GM12865 (cell line): ENCODE data around the gene CD200R1L.

Experiments
- DNase-seq: peaks from one replicate; pipeline ENCODE4 v3.0.0; 2010; ENCODE audit warnings: low read depth
- H3K4me3 ChIP-seq: 2 replicates; pipeline ENCODE4 v1.5.1; 2011; ENCODE audit warnings: mild to moderate bottlenecking, low read depth, low read length, control low read depth
- TF ChIP-seq, protein P1 (sequence below): IDR thresholded peaks from 2 replicates; pipeline ENCODE4 v1.5.1; 2011; ENCODE audit warnings: low read length, control low read depth, low read depth, inconsistent platforms; ENCODE audit not compliant: insufficient read depth; ENCODE audit errors: missing control alignments

The CD200R1L gene

DNA sequence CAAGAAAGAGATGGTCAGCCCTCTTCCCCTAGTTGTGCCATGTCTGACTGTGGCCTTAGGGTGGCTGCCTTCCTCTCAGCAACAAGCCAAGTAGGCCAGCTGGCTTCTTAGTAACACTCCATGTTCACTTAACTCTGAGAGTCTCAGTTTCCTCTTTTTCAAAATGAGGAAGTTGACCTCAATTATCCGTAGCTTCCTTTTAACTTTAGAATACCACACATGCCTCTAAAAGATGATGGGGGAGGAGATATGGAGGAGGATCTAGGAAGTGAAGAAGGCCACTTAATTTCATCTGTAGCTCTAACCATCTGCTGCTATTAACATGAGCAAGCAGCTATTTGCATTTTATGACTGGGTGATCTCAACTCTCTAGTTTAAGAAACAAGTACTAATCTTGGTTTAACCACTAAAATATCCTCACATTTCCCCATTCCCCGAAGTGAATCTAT, 32.9 kb downstream of the CD200R1L start:
- H3K4me3 ChIP-seq: no peak overlapping the region
- TF ChIP-seq, protein P1, sequence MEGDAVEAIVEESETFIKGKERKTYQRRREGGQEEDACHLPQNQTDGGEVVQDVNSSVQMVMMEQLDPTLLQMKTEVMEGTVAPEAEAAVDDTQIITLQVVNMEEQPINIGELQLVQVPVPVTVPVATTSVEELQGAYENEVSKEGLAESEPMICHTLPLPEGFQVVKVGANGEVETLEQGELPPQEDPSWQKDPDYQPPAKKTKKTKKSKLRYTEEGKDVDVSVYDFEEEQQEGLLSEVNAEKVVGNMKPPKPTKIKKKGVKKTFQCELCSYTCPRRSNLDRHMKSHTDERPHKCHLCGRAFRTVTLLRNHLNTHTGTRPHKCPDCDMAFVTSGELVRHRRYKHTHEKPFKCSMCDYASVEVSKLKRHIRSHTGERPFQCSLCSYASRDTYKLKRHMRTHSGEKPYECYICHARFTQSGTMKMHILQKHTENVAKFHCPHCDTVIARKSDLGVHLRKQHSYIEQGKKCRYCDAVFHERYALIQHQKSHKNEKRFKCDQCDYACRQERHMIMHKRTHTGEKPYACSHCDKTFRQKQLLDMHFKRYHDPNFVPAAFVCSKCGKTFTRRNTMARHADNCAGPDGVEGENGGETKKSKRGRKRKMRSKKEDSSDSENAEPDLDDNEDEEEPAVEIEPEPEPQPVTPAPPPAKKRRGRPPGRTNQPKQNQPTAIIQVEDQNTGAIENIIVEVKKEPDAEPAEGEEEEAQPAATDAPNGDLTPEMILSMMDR: no peak

DNA sequence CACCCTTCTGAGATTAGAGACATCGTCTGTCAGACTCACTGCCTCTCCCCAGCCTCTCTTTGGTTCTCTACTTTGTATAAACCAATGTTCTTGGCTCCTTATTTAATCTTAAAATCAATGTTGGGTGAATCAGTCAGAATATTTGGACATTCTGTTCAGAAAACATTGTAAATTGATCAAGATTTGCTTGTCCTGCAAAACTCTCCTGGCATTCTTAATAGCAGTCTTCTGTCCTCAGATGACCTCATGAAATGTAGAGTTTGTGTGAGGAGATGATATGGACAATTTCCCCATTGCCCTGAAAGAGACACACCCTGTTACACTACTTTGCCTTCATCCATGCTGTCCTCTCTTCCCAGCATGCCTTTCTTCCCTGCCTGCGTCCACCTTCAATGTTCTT, 33.6 kb downstream of the CD200R1L start:
- H3K4me3 ChIP-seq: no peak overlapping the region
- TF ChIP-seq, protein P1: no peak
- DNase-seq: no peak

More for the DNA sequence above, 32.9 kb downstream of the CD200R1L start:
- DNase-seq: peak; percentile 59

DNA sequence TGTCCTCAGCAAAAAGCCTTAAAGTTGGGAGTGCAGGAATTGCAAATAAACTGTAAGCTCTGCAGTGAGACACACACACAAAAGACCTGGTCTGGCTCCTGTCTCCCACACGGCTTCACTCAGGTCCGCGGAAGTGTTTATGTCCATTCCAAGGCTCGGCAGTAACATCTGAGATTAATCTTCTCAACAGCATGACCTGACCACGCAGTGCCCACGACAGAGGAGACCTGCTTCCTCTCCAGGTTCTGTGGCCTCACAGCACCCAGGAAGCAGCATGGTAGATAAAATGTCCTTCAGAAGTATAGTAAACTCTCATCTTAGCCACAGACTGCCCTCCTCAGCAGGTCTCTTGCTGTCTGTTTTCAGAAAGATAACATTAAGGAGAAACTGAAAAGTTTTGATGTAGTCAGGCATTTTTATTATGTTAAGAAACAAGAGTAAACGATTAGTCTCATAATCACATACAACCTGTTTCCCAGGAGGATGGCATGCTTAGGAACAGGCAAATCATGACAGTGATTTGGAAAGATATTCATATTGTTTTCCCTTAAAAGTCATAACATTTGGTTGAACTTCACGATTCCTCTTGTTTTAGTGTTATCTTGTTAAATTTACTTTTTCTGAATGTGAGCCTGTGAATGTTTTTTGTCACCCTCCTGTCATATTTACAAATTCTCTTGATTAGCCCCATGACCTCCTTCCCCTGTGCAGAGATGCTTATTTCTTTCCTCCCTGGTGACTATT, 34.6 kb downstream of the CD200R1L start:
- TF ChIP-seq, protein P1: no peak
- no peak for DNase-seq
- no peak overlapping the region for H3K4me3 ChIP-seq

DNA sequence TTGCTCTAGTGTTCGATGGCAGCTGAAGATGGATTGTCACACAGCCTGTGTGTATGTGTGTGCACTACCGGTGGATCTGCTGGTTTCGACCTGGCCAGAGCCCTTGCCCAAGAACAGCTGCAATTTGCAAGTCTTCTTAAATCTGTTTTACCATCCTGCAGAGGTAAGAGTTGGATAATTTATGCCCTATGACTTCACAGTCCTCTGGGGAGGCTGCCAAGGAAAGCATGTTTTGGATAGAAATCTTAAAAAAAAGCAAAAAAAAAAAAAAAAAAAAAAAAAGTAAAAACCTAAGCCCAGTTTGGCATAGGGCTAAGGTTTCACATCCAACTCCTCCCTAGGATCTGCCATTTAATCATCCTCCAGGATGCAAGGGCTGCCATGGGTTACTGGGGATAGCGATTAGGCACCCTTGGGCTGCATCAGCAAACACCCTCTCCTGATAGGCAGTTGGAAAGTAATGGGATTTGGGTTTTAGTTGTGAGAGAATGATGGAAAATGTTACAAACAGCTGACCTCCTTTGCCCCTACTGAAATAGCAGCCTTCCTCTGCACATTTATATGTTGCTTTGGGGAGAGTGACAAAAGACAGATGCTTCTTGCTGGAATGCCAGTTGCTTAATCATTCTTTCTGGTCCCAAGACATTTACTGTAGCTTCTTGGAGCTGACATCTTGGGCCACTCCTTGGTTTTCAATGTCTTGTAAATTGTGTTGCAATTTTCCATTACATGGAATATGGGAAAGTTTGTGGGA, 35.4 kb downstream of the CD200R1L start:
- H3K4me3 ChIP-seq: no peak overlapping the region
- DNase-seq: no peak
- TF ChIP-seq, protein P1: no peak

DNA sequence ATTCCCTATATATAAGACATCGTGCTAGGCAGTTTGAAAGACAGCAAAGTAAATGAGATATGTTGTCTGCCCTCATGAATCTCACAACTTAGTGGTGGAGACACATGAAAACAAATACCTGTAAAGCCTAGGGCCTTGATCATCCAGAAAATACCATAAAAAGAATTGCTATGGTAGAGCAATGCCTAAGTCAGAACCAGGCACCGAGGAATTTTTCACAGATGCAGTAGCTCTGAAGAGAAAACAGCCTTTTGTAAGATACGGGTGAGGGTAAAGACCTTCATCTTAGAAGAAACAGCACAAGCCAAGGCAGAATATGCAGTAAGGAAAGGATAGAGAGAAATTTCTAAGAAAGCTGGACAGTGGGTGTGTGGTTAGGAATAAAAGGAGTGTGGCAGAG, 36.1 kb downstream of the CD200R1L start:
- TF ChIP-seq, protein P1: no peak
- H3K4me3 ChIP-seq: no peak overlapping the region
- no peak for DNase-seq

DNA sequence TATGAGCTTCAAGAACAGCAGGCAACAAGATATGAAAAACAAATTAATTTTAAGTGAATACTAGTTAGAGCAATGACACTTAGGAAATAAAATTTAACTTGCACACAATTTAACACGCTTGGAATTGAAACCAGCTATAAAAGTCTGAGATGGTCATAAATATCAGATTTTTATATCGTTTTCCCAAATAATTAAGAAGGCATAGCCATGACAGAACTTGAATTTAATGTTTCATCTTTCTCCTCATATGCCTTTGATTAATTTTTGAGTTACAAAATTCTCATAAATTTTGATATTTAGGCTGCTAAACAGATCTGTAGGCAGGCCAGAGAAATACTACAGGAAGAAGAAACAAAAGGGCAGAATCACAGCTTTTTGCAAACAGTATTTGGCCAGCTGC, 38.5 kb downstream of the CD200R1L start:
- no peak for DNase-seq
- H3K4me3 ChIP-seq: no peak overlapping the region
- TF ChIP-seq, protein P1: no peak

DNA sequence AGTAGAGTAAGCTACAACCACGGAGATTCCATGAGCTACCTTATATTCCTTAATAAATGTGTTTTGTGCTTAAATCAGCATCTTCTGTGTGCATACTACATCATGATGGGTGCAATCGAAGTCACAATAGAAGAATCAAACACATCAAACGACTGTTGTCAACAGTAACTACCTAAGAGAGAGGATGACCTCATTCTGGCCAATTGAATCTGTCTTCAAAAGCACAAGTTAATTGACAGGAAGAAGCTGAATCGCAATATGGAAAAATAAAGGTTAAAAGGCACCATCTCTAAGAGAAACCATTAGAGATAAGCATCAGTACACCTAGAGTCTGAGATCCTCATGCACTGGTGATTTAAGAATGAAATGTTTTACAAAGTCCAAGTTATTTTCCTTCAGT, 39.0 kb downstream of the CD200R1L start:
- TF ChIP-seq, protein P1: no peak
- DNase-seq: no peak
- H3K4me3 ChIP-seq: no peak overlapping the region
